ENCODE measurements around the gene ITGA1. TPM values are rescaled to one million over a fixed set of nuclear protein-coding genes. Genes with fewer than 3 reads are reported as not detected.
A peak's percentile ranks its signal among the peaks of the same experiment; 100 is the strongest.

ITGA1 gene
- total RNA-seq, 2 donors from 2014 or later = 0.33 to 3.5 TPM

GRCh38 chr5:52938226-52938625 is 150.5 kb downstream of the ITGA1 start:
- Mint-ChIP-seq H3K36me3 (ENCODE audit: low read depth) (no peaks in the 10 kb centered on the region), H3K27ac (no peak overlapping the region), H3K4me3 (no peak overlapping the region), H3K9me3 (no peaks in the 10 kb centered on the region), H3K27me3 (ENCODE audit: insufficient read depth) (no peaks in the 10 kb centered on the region), H3K4me1 (no peaks in the 10 kb centered on the region)
- no peak for TF ChIP-seq CTCF (conservative IDR thresholded peaks at IDR 0.05)
- H3K4me3 ChIP-seq (ENCODE audit: low read length) = no peak overlapping the region
- no peaks in the 10 kb centered on the region for H3K4me1 ChIP-seq (ENCODE audit: control insufficient read depth, insufficient read depth, low read length)
- no peaks in the 10 kb centered on the region for H3K27me3 ChIP-seq (ENCODE audit: control insufficient read depth, insufficient read depth, low read length, poor library complexity, severe bottlenecking)
- no peak overlapping the region for H3K27ac ChIP-seq (ENCODE audit: low read depth, low read length)
- H3K9ac ChIP-seq (ENCODE audit: extremely low read depth, low read length, poor library complexity, severe bottlenecking) = no peak overlapping the region
- no peak for DNase-seq
- no peaks in the 10 kb centered on the region for H3K36me3 ChIP-seq (ENCODE audit: control insufficient read depth, insufficient read depth, low read length)
- no peaks in the 10 kb centered on the region for H3K9me3 ChIP-seq (ENCODE audit: control insufficient read depth, low read length)

- H3K27me3 ChIP-seq (ENCODE audit: control insufficient read depth, insufficient read depth, low read length, poor library complexity, severe bottlenecking) = no peaks in the 10 kb centered on the region
- no peak overlapping the region for H3K4me3 Mint-ChIP-seq
- DNase-seq = no peak
- 96 to 100% methylated on average over 1 to 2 of the region's 2 CpGs for WGBS, 2 experiments (ENCODE audit: insufficient coverage in 1 of 2, insufficient read length in 1 of 2)
- TF ChIP-seq CTCF (conservative IDR thresholded peaks at IDR 0.05) = peak; percentile 32
- no peaks in the 10 kb centered on the region for H3K36me3 ChIP-seq (ENCODE audit: control insufficient read depth, insufficient read depth, low read length)
- H3K4me1 ChIP-seq (ENCODE audit: control insufficient read depth, insufficient read depth, low read length) = no peaks in the 10 kb centered on the region
- H3K4me3 ChIP-seq (ENCODE audit: low read length) = no peak overlapping the region
- H3K9me3 Mint-ChIP-seq = no peaks in the 10 kb centered on the region
- H3K27me3 Mint-ChIP-seq (ENCODE audit: insufficient read depth) = no peaks in the 10 kb centered on the region
- no peak overlapping the region for H3K9ac ChIP-seq (ENCODE audit: extremely low read depth, low read length, poor library complexity, severe bottlenecking)
- no peak overlapping the region for H3K27ac Mint-ChIP-seq
- no peaks in the 10 kb centered on the region for H3K4me1 Mint-ChIP-seq
- no peaks in the 10 kb centered on the region for H3K36me3 Mint-ChIP-seq (ENCODE audit: low read depth)
- H3K27ac ChIP-seq (ENCODE audit: low read depth, low read length) = no peak overlapping the region
- H3K9me3 ChIP-seq (ENCODE audit: control insufficient read depth, low read length) = no peaks in the 10 kb centered on the region
Measured at GRCh38 chr5:52943285-52943684, 155.6 kb downstream of the ITGA1 start.

GRCh38 chr5:52943808-52944207 is 156.1 kb downstream of the ITGA1 start:
- TF ChIP-seq CTCF (conservative IDR thresholded peaks at IDR 0.05) = no peak
- WGBS, 2 experiments (ENCODE audit: insufficient coverage in 1 of 2, insufficient read length in 1 of 2) = 90 to 100% methylated on average over 1 to 7 of the region's 7 CpGs

More at GRCh38 chr5:52943808-52944207, 156.1 kb downstream of the ITGA1 start:
- Histone ChIP-seq H3K4me3 (ENCODE audit: low read length) (no peak overlapping the region), H3K9me3 (ENCODE audit: control insufficient read depth, low read length) (no peaks in the 10 kb centered on the region), H3K36me3 (ENCODE audit: control insufficient read depth, insufficient read depth, low read length) (no peaks in the 10 kb centered on the region), H3K4me1 (ENCODE audit: control insufficient read depth, insufficient read depth, low read length) (no peaks in the 10 kb centered on the region), H3K27ac (ENCODE audit: low read depth, low read length) (no peak overlapping the region), H3K9ac (ENCODE audit: extremely low read depth, low read length, poor library complexity, severe bottlenecking) (no peak overlapping the region), H3K27me3 (ENCODE audit: control insufficient read depth, insufficient read depth, low read length, poor library complexity, severe bottlenecking) (no peaks in the 10 kb centered on the region)
- DNase-seq = no peak
- no peaks in the 10 kb centered on the region for H3K9me3 Mint-ChIP-seq
- no peaks in the 10 kb centered on the region for H3K27me3 Mint-ChIP-seq (ENCODE audit: insufficient read depth)
- no peaks in the 10 kb centered on the region for H3K36me3 Mint-ChIP-seq (ENCODE audit: low read depth)
- H3K4me1 Mint-ChIP-seq = no peaks in the 10 kb centered on the region
- H3K4me3 Mint-ChIP-seq = no peak overlapping the region
- H3K27ac Mint-ChIP-seq = no peak overlapping the region
